GM19372 (cell line): ENCODE results near the gene ARHGAP10.
"Not testable (repeated sequence)": the region's sequence is repeated elsewhere in the genome, so short reads cannot be mapped to it uniquely, and the experiment has no call there.

ENCODE experiments used
- ATAC-seq: cut with Tn5 transposase; IDR thresholded peaks from one replicate; pipeline ENCODE4 v1.9.1; 2021; ENCODE audit warnings: mild to moderate bottlenecking, low read depth, moderate library complexity; ENCODE audit not compliant: unreplicated experiment

Gene ARHGAP10

DNA sequence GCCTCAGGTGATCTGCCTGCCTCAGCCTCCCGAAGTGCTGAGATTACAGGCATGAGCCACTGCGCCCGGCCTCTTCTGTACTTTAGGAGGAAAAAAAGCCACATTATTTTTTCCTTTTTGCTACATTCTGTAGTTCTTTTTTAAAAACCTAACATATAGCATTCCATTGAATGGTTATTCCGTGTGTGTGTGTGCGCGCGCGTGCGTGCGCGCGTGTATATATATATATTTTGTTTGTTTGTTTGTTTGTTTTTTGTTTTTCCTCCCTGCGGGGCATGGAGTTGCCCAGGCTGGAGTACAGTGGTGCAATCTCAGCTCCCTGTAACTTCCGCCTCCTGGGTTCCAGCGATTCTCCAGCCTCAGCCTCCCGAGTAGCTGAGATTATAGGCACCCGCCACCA lies 59.5 kb downstream of the ARHGAP10 start:
- ATAC-seq: no peak

- ATAC-seq: no peak
These were observed 60.0 kb downstream of the ARHGAP10 start for GRCh38 chr4:147791865-147792264.

DNA sequence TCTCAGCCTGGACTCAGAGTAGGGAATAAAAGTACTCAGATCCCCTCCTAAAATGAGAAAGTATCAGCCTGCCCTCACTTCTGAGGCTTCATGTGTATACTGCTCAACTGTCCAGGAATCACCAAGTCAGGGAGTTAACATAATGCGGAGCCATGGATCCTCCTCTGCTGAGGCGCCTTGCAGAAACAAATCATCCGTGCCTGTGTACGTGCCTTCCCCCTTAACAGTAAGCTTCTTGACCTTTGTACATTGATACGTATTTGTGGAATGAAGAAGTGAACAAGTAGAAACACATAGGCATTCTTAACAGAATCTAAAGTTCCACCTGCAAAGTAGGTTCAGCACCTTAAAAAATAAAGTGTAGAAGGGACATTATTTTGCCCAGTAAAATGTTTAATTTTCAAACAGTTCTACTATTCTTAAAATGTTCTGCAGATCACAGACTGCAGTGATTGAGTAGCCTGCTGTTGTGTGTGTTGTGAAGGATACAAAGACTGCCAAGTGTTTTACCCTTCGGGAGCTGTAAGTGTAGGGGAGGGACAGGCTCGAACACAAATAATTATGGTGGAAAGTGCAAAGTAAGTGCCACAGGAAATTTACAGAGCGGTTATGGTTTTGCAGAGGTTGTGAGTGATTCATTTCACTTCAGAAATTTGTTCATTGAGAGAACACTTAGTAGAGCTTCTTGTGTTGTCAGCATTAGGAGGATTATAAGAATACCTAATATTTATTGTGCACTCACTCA lies 61.9 kb downstream of the ARHGAP10 start:
- no peak for ATAC-seq

- ATAC-seq: no peak
These were observed 62.4 kb downstream of the ARHGAP10 start for GRCh38 chr4:147794314-147794680.

- peak; percentile 79 for ATAC-seq
These were observed 63.0 kb downstream of the ARHGAP10 start for GRCh38 chr4:147794787-147795413.

DNA sequence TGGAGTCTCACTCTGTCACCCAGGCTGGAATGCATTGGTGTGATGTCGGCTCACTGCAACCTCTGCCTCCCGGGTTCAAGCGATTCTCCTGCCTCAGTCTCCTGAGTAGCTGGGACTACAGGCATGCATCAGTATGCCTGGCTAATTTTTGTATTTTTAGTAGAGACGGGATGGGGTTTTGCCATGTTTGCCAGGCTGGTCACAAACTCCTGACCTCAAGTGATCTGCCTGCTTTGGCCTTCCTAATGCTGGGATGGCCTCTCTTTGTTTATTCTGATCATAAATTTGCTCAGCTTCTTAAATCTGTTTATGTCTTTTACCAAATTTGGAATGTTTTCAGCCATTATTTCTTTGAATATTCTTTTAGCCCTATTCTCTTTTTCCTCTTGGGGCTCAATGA lies 67.2 kb downstream of the ARHGAP10 start:
- ATAC-seq: not testable (repeated sequence)

DNA sequence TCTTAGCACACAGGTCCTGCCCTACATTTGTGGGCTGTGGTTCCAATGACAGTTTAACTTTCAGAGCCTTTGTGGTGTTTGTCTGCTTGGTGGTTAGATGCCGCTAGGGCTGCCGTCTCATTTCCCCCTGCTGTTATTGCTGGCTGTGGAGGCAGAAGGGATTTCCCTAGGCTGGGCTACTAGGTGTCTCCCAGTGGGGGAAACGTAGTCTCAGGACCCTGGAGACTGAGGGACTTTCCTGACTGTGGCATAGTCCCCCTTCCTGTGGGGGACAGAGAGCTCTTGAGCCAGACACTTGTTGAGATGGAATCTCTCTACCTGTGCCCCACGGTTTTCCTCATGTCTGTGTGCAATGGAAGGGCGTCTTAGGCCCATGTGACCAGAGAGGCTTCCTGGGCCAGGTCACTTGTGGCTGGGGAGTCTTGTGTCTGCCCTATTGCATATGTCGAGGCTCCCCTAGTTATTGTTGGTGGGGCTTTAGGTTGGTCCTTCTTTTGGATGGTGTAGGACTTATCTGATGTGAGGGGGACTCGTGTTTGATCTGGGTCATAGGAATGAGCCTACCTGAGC lies 68.2 kb downstream of the ARHGAP10 start:
- peak; percentile 96 for ATAC-seq

GRCh38 chr4:147801820-147802219 lies 69.9 kb downstream of the ARHGAP10 start:
- ATAC-seq: no peak

DNA sequence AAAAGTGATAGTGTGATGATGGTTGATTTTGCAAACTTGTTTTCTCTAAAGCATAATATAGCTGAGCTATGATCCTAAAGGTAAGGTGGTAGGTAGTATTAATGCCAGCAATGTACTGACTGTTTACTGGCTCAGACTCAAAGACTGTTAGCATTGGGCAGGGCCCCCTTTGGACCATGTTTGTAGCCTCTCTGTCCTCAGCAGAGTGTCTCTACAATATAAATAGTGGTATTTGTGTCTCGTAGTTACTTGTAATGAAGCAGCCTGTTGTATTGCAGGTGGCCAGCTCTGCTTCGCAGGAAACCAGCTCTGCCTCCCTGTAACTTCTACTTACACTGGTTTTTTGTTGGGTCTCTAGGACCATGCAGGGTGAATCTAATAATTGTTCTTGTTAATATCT lies 70.5 kb downstream of the ARHGAP10 start:
- ATAC-seq: no peak

DNA sequence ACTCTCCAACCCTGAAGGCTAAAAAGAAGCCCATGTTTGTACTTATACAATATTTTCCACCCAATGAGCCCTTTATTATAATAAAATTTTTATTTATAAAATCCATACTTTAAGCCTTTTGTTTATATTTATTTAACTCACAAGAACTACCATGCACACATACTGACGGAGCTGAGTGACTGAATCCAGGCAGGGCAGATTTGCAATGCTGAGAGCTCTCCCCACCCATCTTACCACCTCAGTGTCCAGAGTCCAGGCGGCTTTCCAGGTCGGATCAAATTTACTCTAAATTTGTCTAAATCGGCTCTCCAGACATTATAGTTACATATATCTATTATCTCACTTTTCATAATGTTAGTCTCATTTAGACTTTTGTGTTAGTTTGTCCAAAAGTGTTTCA lies 74.1 kb downstream of the ARHGAP10 start:
- no peak for ATAC-seq

DNA sequence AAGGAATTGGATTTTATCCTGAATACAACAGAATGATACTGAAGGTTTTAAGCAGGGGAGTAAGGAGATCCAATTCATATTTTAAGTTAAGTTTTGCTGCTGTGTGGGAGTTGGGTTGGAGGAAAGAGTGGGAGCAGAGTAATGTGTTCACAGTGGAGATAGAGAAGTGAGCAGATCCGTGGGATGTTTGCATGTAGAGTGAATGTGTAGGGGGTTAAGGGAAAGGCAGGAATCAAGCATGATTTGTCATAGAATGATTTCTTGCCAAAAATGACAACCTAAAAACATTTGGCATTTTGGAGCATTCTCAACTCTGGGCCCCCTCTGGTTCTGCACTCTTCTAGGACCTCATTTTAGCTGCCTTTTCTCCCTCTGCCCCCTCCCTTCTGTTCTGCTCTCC lies 76.6 kb downstream of the ARHGAP10 start:
- ATAC-seq: no peak

GRCh38 chr4:147809211-147809610 lies 77.3 kb downstream of the ARHGAP10 start:
- no peak for ATAC-seq

DNA sequence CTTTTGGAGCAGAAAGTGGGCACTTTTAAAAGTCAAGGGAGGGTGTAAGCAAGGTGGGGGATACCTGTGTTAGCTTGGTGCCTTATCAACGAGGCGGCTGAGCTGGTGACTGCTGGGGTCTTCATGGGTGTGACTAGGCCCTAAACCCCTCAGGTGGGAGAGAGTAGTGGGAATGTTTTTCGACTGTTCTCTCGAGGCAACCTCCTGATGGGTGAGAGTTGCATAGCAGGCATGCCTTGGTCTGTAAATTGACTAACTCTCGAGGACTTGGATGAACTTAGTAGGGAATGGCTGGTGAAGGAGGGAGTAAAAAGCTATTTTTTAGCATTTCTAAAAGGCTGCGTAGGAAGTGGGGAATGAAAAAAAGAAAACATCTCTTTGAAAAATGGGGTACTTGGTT lies 80.0 kb downstream of the ARHGAP10 start:
- no peak for ATAC-seq

DNA sequence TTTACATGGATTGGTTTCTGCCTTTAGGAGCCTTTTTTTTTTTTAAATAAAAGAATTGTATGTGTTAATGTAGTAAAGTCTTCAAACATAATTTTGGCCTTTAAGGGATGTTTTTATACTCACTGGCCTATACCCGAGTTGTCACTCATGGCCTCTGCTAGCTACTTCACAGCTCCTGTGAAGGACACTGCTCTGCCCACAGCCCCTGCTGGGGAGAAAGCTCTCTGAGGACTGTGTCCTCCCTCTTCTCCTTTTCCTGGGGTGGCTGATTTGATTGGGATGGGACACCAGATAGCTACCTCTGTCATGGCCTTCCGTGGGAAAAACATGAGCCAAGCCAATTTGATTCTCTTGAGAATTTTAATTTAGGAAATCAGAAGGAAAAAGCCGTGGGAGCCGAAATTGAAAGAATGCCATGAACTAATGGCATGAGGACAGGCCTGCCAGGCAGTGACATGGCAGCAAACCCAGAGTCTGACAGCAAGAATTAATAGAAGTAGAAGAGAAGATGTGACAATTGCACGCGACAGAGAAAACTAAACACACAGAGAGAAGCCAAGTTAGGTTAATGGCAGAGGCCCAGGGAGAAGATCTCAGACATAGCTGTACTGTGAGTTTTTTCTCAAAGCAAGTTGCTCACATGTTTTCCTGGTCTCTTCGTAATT lies 81.4 kb downstream of the ARHGAP10 start:
- ATAC-seq: no peak

- no peak for ATAC-seq
These were observed 82.1 kb downstream of the ARHGAP10 start for GRCh38 chr4:147813973-147814372.

- ATAC-seq: no peak
These were observed 82.5 kb downstream of the ARHGAP10 start for GRCh38 chr4:147814376-147814775.

DNA sequence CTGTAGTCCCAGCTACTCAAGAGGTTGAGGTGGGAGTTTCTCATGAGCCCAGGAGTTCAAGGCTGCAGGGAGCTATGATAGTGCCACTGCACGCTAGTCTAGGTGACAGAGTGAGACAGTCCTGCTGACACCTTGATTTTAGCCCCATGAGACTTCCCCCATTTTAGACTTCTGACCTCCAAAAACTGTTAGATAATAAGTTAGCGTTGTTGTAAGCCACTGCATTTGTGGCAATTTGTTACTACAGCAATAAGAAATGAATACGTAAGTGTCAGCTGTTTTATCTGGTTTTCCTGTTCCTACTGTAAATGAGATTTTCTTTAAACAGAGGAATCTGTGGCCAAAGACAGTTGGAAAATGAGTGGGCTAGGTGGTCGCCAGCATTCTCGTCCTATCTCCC lies 83.9 kb downstream of the ARHGAP10 start:
- ATAC-seq: no peak

GRCh38 chr4:147816382-147817254 lies 84.7 kb downstream of the ARHGAP10 start:
- no peak for ATAC-seq

GRCh38 chr4:147820975-147821374 lies 89.1 kb downstream of the ARHGAP10 start:
- ATAC-seq: no peak

GRCh38 chr4:147821555-147821954 lies 89.7 kb downstream of the ARHGAP10 start:
- peak; percentile 47 for ATAC-seq

DNA sequence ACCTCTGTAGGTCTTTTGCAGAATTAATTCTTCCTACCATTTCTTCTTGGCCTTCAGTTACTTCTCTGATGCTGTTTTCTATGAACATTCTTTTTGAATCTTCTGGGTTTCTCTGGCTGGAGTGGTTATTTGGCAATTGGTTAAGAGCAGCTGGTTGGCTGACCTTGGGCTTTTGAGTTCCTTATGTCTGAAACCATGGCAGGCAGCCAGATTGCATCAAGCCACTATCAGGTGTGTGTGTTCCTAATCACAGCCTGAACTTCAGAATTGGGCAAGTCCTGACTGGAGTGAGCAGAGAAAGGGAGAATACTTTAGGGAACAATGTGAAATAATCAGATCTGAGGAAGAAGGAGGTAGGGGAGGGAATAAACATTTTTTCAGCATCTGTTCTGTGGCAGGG lies 90.2 kb downstream of the ARHGAP10 start:
- ATAC-seq: no peak
